HCT116 (cell line): ENCODE results near the gene DCP1B. TPM values are rescaled to one million over a fixed set of nuclear protein-coding genes. Genes with fewer than 3 reads are reported as not detected.

Experiments used
- ATAC-seq: fragments of 200-7000 bp; cut with Tn5 transposase; 2 replicates; pipeline ENCODE4 v1.9.1; 2020; ENCODE audit warnings: mild to moderate bottlenecking, moderate library complexity
- BruUV-seq: library from RNA; stranded (reverse); fragments of 400-500 nt; replicated peaks from 2 replicates; lab custom pipeline; 2021; lab: Mats Ljungman, UMichigan
- CTCF ChIA-PET: fragments of 300-600 bp; sonication (Branson Sonifier 250); formaldehyde crosslinking; loops from one replicate; lab custom pipeline; 2021; ENCODE audit warnings: antibody characterized with exemption; lab: Charles Lee
- POLR2A ChIA-PET: fragments of 300-600, 350-600 bp; sonication (Branson Sonifier 250); formaldehyde crosslinking; loops from one replicate; lab custom pipeline; 2021; ENCODE audit warnings: antibody characterized with exemption; lab: Charles Lee
- RAD21 ChIA-PET, 2 experiments: fragments of 300-600 bp; sonication (Branson Sonifier 250); formaldehyde crosslinking; loops; one replicate each; lab custom pipeline; 2023; ENCODE audit warnings: low total read pairs in 2 of 2; ENCODE audit not compliant: uncharacterized antibody in 2 of 2, unreplicated experiment in 2 of 2, low non-redundant PET in 1 of 2; lab: Charles Lee
- DNase-seq: peaks from one replicate; pipeline ENCODE4 v3.0.0-alpha.2; 2010; ENCODE audit warnings: low read depth, low spot score
- H2AFZ ChIP-seq: fragments of 200-600 bp; shearing (Covaris generic), sonication (generic); 2 replicates; pipeline ENCODE4 v1.6.1; 2017; ENCODE audit warnings: low read depth, mixed run types, mixed read lengths, antibody characterized with exemption, low read length; ENCODE audit not compliant: poor library complexity, severe bottlenecking
- H3K27ac ChIP-seq: 2 replicates; pipeline ENCODE4 v1.5.1; 2012; ENCODE audit warnings: low read depth, low read length
- H3K27me3 ChIP-seq: fragments of 200-600 bp; sonication (generic); 2 replicates; pipeline ENCODE4 v1.6.1; 2016; ENCODE audit warnings: mixed run types, low read length, mixed read lengths; ENCODE audit not compliant: insufficient read depth
- H3K36me3 ChIP-seq, 2 experiments: fragments of 200-500 bp in 1 of 2; fragments of 200-600 bp in 1 of 2; sonication (Bioruptor generic) in 1 of 2; sonication (generic) in 1 of 2; 2 replicates each; pipeline versions ENCODE4 v1.5.1 to v1.6.1; 2014 to 2016; ENCODE audit warnings: low read length in 2 of 2, inconsistent platforms in 1 of 2, mixed read lengths in 1 of 2, mixed run types in 1 of 2; ENCODE audit not compliant: insufficient read depth in 2 of 2, control insufficient read depth in 1 of 2
- H3K4me1 ChIP-seq, 2 experiments: fragments of 200-600 bp in 1 of 2; sonication (generic) in 1 of 2; 2 replicates each; pipeline versions ENCODE4 v1.5.1 to v1.6.1; 2012 to 2017; ENCODE audit warnings: low read length in 2 of 2, inconsistent platforms in 1 of 2, mild to moderate bottlenecking in 1 of 2, mixed read lengths in 1 of 2, mixed run types in 1 of 2, moderate library complexity in 1 of 2; ENCODE audit not compliant: insufficient read depth in 2 of 2, control insufficient read depth in 1 of 2
- H3K4me2 ChIP-seq: fragments of 200-600 bp; sonication (generic); 2 replicates; pipeline ENCODE4 v1.6.1; 2017; ENCODE audit warnings: mixed run types, low read length, mixed read lengths
- H3K4me3 ChIP-seq, 2 experiments: fragments of 200-600 bp in 1 of 2; sonication (generic) in 1 of 2; replicated peaks in 1 of 2; 2 replicates each; pipeline ENCODE4 v1.5.1; 2011 to 2016; ENCODE audit warnings: low read length in 2 of 2, control low read depth in 1 of 2, low read depth in 1 of 2, mild to moderate bottlenecking in 1 of 2, mixed read lengths in 1 of 2, mixed run types in 1 of 2
- H3K79me2 ChIP-seq: fragments of 200-600 bp; sonication (generic); 2 replicates; pipeline ENCODE4 v1.6.1; 2017; ENCODE audit warnings: mild to moderate bottlenecking, mixed run types, low read length, moderate library complexity, mixed read lengths; ENCODE audit not compliant: insufficient read depth
- H3K9ac ChIP-seq: fragments of 200-600 bp; sonication (generic); 2 replicates; pipeline ENCODE4 v1.6.1; 2016; ENCODE audit warnings: low read length, mixed read lengths
- H3K9me2 ChIP-seq: fragments of 200-600 bp; sonication (generic), shearing (Covaris generic); 2 replicates; pipeline ENCODE4 v1.6.1; 2017; ENCODE audit warnings: mixed run types, mild to moderate bottlenecking, moderate library complexity; ENCODE audit not compliant: insufficient read depth
- H3K9me3 ChIP-seq, 2 experiments: fragments of 200-500 bp in 1 of 2; fragments of 200-600 bp in 1 of 2; sonication (Bioruptor generic) in 1 of 2; sonication (generic) in 1 of 2; 2 replicates each; pipeline ENCODE4 v1.6.1; 2014 to 2017; ENCODE audit warnings: low read length in 2 of 2, mixed read lengths in 2 of 2, inconsistent platforms in 1 of 2, low read depth in 1 of 2, mild to moderate bottlenecking in 1 of 2, mixed run types in 1 of 2, moderate library complexity in 1 of 2; ENCODE audit not compliant: control insufficient read depth in 1 of 2, insufficient read depth in 1 of 2
- H4K20me1 ChIP-seq: fragments of 200-600 bp; sonication (generic), shearing (Covaris generic); 2 replicates; pipeline ENCODE4 v1.6.1; 2017; ENCODE audit warnings: mixed run types, mild to moderate bottlenecking, moderate library complexity; ENCODE audit not compliant: insufficient read depth
- ATF3 ChIP-seq: IDR thresholded peaks from 2 replicates; pipeline ENCODE4 v1.6.1; 2012
- CBX3 ChIP-seq: IDR thresholded peaks from 2 replicates; pipeline ENCODE4 v1.6.1; 2012; ENCODE audit warnings: low read depth
- CEBPB ChIP-seq: IDR thresholded peaks from 2 replicates; pipeline ENCODE4 v1.6.1; 2012; ENCODE audit warnings: low read depth
- CTCF ChIP-seq, 3 experiments: fragments of 200-600 bp in 1 of 3; sonication (generic) in 1 of 3; IDR thresholded peaks in 2 of 3; conservative IDR thresholded peaks in 1 of 3; 2 replicates each; pipeline ENCODE4 v1.5.1; 2012 to 2017; ENCODE audit warnings: low read depth in 2 of 3, low read length in 2 of 3, antibody characterized with exemption in 1 of 3, borderline replicate concordance in 1 of 3, control low read depth in 1 of 3, mild to moderate bottlenecking in 1 of 3, mixed read lengths in 1 of 3, mixed run types in 1 of 3, moderate library complexity in 1 of 3; ENCODE audit not compliant: insufficient read depth in 1 of 3
- EGR1 ChIP-seq: IDR thresholded peaks from 2 replicates; pipeline ENCODE4 v1.6.1; 2012; ENCODE audit warnings: low read depth
- ELF1 ChIP-seq: IDR thresholded peaks from 2 replicates; pipeline ENCODE4 v1.6.1; 2012; ENCODE audit warnings: low read depth, borderline replicate concordance
- EZH2 ChIP-seq: fragments of 200-600 bp; sonication (generic); IDR thresholded peaks from 2 replicates; pipeline ENCODE4 v1.6.1; 2017; ENCODE audit warnings: antibody characterized with exemption, mixed run types
- FOSL1 ChIP-seq: IDR thresholded peaks from 2 replicates; pipeline ENCODE4 v1.6.1; 2012; ENCODE audit warnings: low read depth
- JUND ChIP-seq: IDR thresholded peaks from 2 replicates; pipeline ENCODE4 v1.6.1; 2012
- MAX ChIP-seq: IDR thresholded peaks from 2 replicates; pipeline ENCODE4 v1.6.1; 2012
- POLR2A ChIP-seq: IDR thresholded peaks from 2 replicates; pipeline ENCODE4 v1.7.0; 2011; ENCODE audit warnings: borderline replicate concordance; ENCODE audit not compliant: insufficient read depth, insufficient read length; ENCODE audit errors: extremely low read depth
- POLR2AphosphoS5 ChIP-seq: IDR thresholded peaks from 2 replicates; pipeline ENCODE4 v1.6.1; 2011; ENCODE audit warnings: mild to moderate bottlenecking, low read depth, low read length, moderate library complexity
- RAD21 ChIP-seq: IDR thresholded peaks from 2 replicates; pipeline ENCODE4 v1.6.1; 2012; ENCODE audit warnings: low read depth, mild to moderate bottlenecking
- REST ChIP-seq: IDR thresholded peaks from 2 replicates; pipeline ENCODE4 v1.6.1; 2012; ENCODE audit warnings: low read depth
- SIN3A ChIP-seq: IDR thresholded peaks from 2 replicates; pipeline ENCODE4 v1.6.1; 2012; ENCODE audit warnings: low read depth
- SRF ChIP-seq: IDR thresholded peaks from 2 replicates; pipeline ENCODE4 v1.6.1; 2012; ENCODE audit warnings: low read depth
- TCF7L2 ChIP-seq: IDR thresholded peaks from 2 replicates; pipeline ENCODE4 v1.7.0; 2011; ENCODE audit warnings: borderline replicate concordance, inconsistent platforms; ENCODE audit not compliant: insufficient read depth, insufficient read length; ENCODE audit errors: extremely low read depth
- YY1 ChIP-seq: IDR thresholded peaks from 2 replicates; pipeline ENCODE4 v1.6.1; 2011; ENCODE audit warnings: low read length, low read depth, moderate library complexity, mild to moderate bottlenecking; ENCODE audit not compliant: insufficient replicate concordance; ENCODE audit errors: extremely low read depth
- ZNF274 ChIP-seq: fragments of 200-500 bp; sonication (Bioruptor generic); IDR thresholded peaks from 2 replicates; pipeline ENCODE4 v1.6.1; 2014; ENCODE audit warnings: mild to moderate bottlenecking, low read depth, low read length, inconsistent platforms
- intact Hi-C: fragments of 100-400 bp; cut with micrococcal nuclease; formaldehyde crosslinking; loops from 2 replicates; pipeline ENCODE4 v1.10.0; 2022
- total RNA-seq: library from RNA; stranded (reverse); gene quantifications from one replicate; pipeline ENCODE4 v1.2.1, GENCODE V29; 2021; ENCODE audit not compliant: unreplicated experiment

The DCP1B gene
- total RNA-seq, 1 experiment from 2014 or later = 13.8 TPM

- Histone ChIP-seq H3K36me3 (no peaks in the 10 kb centered on the region), H3K9ac (no peak overlapping the region), H3K27ac (no peak overlapping the region), H3K9me2 (no peaks in the 10 kb centered on the region), H4K20me1 (no peaks in the 10 kb centered on the region), H3K4me2 (no peak overlapping the region), H3K79me2 (no peaks in the 10 kb centered on the region), H3K9me3 (no peaks in the 10 kb centered on the region), H2AFZ (no peak overlapping the region), H3K27me3 (no peaks in the 10 kb centered on the region), H3K4me1 (peaks cover 0 to 7% of the 10 kb centered on the region in 2 experiments; a peak in 1 of 4 replicates), H3K4me3 (no peak overlapping the region)
- intact Hi-C loops = no loop called here
- ChIA-PET POLR2A (no interaction called here), RAD21 (no interaction called here), CTCF (no interaction called here)
- DNase-seq = no peak
- no peak for ATAC-seq
- no TSS peak for BruUV-seq
- TF ChIP-seq EZH2 (no peak), MAX (no peak), CTCF (IDR thresholded peaks at IDR 0.05 in 2 of 3, conservative IDR thresholded peaks at IDR 0.05 in 1 of 3; ENCODE audit: borderline replicate concordance in 1 of 3, insufficient read depth in 1 of 3, low read depth in 2 of 3, low read length in 2 of 3) (no peak), EGR1 (no peak), SRF (no peak), TCF7L2 (no peak), CBX3 (no peak), ZNF274 (no peak), POLR2AphosphoS5 (no peak), SIN3A (no peak), REST (no peak), CEBPB (no peak), ELF1 (no peak), YY1 (no peak), ATF3 (no peak), FOSL1 (no peak), POLR2A (no peak), RAD21 (no peak), JUND (no peak)
Measured at GRCh38 chr12:1913377-1914113, 90.7 kb downstream of the DCP1B start.
